ENCODE results near the gene REPS2.

GRCh38 chrX:17078031-17078720, 131.7 kb downstream of the REPS2 start:
- TF ChIP-seq GATA2 (IDR thresholded peaks at IDR 0.05; ENCODE audit: low read depth, low read length) (no peak), GATA3 (IDR thresholded peaks at IDR 0.05; ENCODE audit: low read depth, low read length) (no peak)

All from SH-SY5Y (cell line).